HEK293T (cell line): ENCODE results near the gene SEMA3G.

Experiments used
- CTCF ChIA-PET: fragments of 350-600 bp; formaldehyde crosslinking; extraction: SDS; loops from one replicate; lab custom pipeline; 2021; ENCODE audit warnings: antibody characterized with exemption, inconsistent platforms; lab: Yijun Ruan, JAX
- POLR2A ChIA-PET: fragments of 350-600 bp; formaldehyde crosslinking; extraction: SDS; loops from one replicate; lab custom pipeline; 2020; ENCODE audit warnings: antibody characterized with exemption, inconsistent platforms; lab: Yijun Ruan, JAX
- DNase-seq: peaks from one replicate; pipeline ENCODE4 v3.0.0; 2012; ENCODE audit warnings: mixed read lengths; ENCODE audit errors: extremely low spot score
- ARNT ChIP-seq: fragments of 450-650 bp; IDR thresholded peaks from 2 replicates; pipeline ENCODE4 v1.6.1; 2017; ENCODE audit warnings: mild to moderate bottlenecking
- BHLHE40 ChIP-seq: fragments of 450-650 bp; IDR thresholded peaks from 2 replicates; pipeline ENCODE4 v1.6.1; 2016; ENCODE audit warnings: mild to moderate bottlenecking, moderate library complexity, borderline replicate concordance
- CTBP1 ChIP-seq: fragments of 450-650 bp; IDR thresholded peaks from 2 replicates; pipeline ENCODE4 v1.6.1; 2016; ENCODE audit warnings: borderline replicate concordance
- ELF4 ChIP-seq: fragments of 450-650 bp; IDR thresholded peaks from 2 replicates; pipeline ENCODE4 v1.6.1; 2017; ENCODE audit warnings: antibody characterized with exemption
- FOXA1 ChIP-seq: fragments of 450-650 bp; IDR thresholded peaks from 2 replicates; pipeline ENCODE4 v1.6.1; 2016; ENCODE audit warnings: mild to moderate bottlenecking
- FOXK2 ChIP-seq: fragments of 450-650 bp; IDR thresholded peaks from 2 replicates; pipeline ENCODE4 v1.6.1; 2016; ENCODE audit warnings: mild to moderate bottlenecking
- FOXM1 ChIP-seq: fragments of 450-650 bp; IDR thresholded peaks from 2 replicates; pipeline ENCODE4 v1.6.1; 2017; ENCODE audit warnings: mild to moderate bottlenecking, borderline replicate concordance
- HDGF ChIP-seq: fragments of 450-650 bp; IDR thresholded peaks from 2 replicates; pipeline ENCODE4 v1.6.1; 2017; ENCODE audit warnings: antibody characterized with exemption, borderline replicate concordance
- L3MBTL2 ChIP-seq: fragments of 450-650 bp; conservative IDR thresholded peaks from 2 replicates; pipeline ENCODE4 v1.6.1; 2016; ENCODE audit warnings: mild to moderate bottlenecking
- LEF1 ChIP-seq: fragments of 450-650 bp; IDR thresholded peaks from 2 replicates; pipeline ENCODE4 v1.6.1; 2017; ENCODE audit warnings: mild to moderate bottlenecking, borderline replicate concordance
- NFRKB ChIP-seq: fragments of 450-650 bp; IDR thresholded peaks from 2 replicates; pipeline ENCODE4 v1.6.1; 2016; ENCODE audit warnings: mild to moderate bottlenecking, moderate library complexity
- SP1 ChIP-seq: fragments of 450-650 bp; IDR thresholded peaks from 2 replicates; pipeline ENCODE4 v1.6.1; 2017
- SUZ12 ChIP-seq: fragments of 450-650 bp; IDR thresholded peaks from 2 replicates; pipeline ENCODE4 v1.6.1; 2016; ENCODE audit warnings: mild to moderate bottlenecking
- TARDBP ChIP-seq: fragments of 450-650 bp; IDR thresholded peaks from 2 replicates; pipeline ENCODE4 v1.6.1; 2016
- ZNF384 ChIP-seq: fragments of 450-650 bp; IDR thresholded peaks from 2 replicates; pipeline ENCODE4 v1.6.1; 2016
- TF ChIP-seq, protein P1 (sequence below): fragments of 450-650 bp; IDR thresholded peaks from 2 replicates; pipeline ENCODE4 v1.6.1; 2016

Gene SEMA3G

DNA sequence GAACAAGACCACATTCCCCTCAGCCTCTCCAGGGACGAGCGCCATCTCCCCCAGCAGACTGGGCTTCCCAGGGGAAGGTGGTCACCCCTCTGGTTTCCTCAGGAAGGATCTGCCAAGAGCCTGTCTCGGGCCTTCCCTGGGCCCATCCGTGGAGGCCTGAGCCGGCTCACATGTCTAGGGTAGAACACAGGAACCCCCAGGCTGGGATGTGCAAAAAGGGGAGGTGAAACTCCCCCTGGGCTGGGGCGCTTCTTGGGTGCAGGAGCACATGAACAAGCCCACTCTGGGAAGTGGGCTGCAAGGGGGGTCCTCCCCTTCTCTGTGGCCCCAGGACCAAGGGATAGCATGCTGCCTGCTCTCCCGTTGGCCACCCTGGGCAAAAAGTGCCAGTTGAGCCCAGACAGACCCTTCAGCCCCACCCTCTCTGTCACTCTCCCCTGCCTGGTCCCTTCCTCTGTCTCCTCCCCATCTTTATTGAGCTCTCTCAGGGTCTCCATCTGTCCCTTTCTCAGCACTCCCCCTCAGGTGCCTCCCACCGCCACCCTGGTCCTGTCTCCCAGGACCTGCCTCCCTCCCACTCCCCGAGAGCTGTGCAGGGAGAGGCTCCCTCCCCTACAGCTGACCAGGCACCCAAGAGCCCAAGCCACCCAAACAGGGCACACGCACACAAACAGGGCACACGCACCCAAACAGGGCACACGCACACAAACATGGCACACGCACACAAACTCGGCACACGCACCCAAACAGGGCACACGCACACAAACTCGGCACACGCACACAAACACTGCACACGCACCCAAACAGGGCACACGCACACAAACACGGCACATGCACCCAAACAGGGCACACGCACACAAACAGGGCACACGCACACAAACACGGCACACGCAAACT lies 864 bp downstream of the SEMA3G start:
- TF ChIP-seq, protein P1, sequence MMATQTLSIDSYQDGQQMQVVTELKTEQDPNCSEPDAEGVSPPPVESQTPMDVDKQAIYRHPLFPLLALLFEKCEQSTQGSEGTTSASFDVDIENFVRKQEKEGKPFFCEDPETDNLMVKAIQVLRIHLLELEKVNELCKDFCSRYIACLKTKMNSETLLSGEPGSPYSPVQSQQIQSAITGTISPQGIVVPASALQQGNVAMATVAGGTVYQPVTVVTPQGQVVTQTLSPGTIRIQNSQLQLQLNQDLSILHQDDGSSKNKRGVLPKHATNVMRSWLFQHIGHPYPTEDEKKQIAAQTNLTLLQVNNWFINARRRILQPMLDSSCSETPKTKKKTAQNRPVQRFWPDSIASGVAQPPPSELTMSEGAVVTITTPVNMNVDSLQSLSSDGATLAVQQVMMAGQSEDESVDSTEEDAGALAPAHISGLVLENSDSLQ = no peak
- TF ChIP-seq ARNT (no peak), CTBP1 (no peak), FOXM1 (no peak), ELF4 (no peak), L3MBTL2 (no peak), SP1 (no peak), ZNF384 (no peak), HDGF (no peak), BHLHE40 (no peak), NFRKB (no peak), TARDBP (no peak)
- ChIA-PET CTCF (interaction anchor here (3.3 kb wide), 1 partner anchor 31 kb away, joined by 18 read pairs; no protein-coding TSS in a partner anchor), POLR2A (no interaction called here)
- no peak for DNase-seq

DNA sequence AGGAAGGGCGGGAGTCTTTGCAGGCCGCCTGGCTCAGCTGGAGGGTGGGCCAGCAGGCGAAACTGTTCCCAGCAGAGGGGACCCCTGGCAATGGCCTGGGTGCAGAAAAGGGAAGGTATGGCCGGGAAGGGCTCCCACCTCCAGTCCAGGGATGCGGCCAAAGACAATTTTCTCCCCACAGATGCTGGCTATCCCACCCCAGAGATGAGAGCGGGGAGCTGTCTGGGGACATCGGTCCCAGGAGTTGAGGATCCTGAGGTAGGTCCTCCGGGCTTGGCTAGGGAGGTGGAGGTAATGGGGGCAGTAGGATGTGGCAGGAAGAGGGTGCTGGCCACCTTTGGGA lies 1.7 kb downstream of the SEMA3G start:
- no peak for DNase-seq
- CTCF ChIA-PET = no interaction called here
- POLR2A ChIA-PET = no interaction called here
- TF ChIP-seq LEF1 = no peak
- TF ChIP-seq L3MBTL2 = no peak
- no peak for TF ChIP-seq FOXM1
- no peak for TF ChIP-seq TARDBP
- no peak for TF ChIP-seq HDGF
- TF ChIP-seq ELF4 = no peak
- TF ChIP-seq FOXA1 = no peak
- TF ChIP-seq SP1 = no peak
- TF ChIP-seq FOXK2 = no peak
- TF ChIP-seq, protein P1 = no peak
- TF ChIP-seq ZNF384 = no peak
- TF ChIP-seq CTBP1 = no peak
- TF ChIP-seq NFRKB = no peak
- no peak for TF ChIP-seq BHLHE40
- TF ChIP-seq ARNT = no peak
- TF ChIP-seq SUZ12 = no peak

DNA sequence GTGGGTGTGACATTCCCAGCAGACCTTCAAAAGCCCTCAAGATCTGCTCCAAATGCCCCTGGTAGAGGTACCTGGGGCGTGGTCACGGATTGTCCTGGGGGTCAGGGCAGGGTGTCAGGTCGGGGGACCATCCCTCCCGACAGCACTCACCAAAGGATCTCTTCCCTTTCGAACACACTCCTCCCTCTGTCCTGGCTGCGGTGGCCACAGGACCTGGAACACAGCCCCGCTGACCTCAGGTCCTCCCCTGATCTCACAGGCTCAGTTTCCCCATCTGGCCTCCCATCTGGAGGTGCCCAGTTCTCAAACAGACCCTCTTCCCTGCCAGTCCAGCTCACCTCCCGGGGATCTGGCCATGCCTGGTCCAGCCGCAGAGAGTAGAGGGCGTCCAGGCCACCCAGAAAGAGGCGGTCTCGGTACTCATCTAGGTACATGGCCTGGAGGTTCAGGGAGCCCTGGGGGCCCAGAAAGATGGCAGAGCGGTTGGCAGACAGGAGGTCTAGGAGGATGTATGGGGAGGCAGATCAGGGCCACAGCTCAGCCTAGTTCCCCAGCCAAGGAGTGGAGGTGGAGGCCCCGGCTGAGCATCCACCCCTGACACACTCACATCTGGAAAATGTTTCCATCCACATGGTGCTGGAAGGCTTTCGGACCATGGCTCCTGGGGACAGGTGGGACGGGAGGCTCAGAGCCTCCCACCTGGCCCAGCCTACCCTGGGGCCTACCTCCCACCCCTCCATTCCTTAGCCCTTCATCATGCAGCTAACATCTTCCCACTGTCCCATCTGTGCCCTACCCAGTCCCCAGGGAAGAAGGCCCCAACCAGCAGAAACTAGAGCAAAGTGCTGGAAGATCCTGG lies 2.3 kb downstream of the SEMA3G start:
- no peak for DNase-seq
- POLR2A ChIA-PET = no interaction called here
- CTCF ChIA-PET = no interaction called here
- no peak for TF ChIP-seq ELF4
- no peak for TF ChIP-seq L3MBTL2
- no peak for TF ChIP-seq ZNF384
- no peak for TF ChIP-seq CTBP1
- no peak for TF ChIP-seq FOXA1
- TF ChIP-seq FOXK2 = no peak
- no peak for TF ChIP-seq SP1
- TF ChIP-seq TARDBP = no peak

DNA sequence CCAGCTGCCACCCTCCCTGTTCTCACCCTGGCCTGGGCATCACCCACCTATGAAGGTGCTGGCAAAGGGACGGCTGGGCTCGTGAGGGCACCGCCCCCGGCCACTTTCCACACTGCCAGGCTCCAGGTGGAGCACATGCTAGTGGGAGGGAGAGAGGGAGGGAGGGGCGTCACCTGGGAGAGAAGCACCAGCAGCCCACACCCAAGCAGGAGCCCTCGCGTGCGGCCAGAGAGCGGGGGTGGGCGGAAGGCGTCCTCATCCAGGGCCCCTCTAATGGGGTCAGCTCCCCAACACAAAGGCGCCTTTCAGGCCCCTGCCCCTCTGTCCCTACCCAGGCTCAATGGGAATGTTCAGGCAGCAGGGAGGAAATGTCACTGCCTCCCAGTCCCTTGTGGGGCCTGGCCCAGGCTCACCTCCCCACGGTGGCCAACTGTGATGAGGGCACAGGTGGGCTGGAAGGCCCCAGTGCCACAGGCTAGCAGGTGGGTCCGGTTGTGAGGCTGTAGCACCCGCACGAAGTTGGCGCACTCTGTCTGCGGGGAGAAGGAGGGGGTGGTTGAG lies 3.1 kb downstream of the SEMA3G start:
- no peak for DNase-seq
- TF ChIP-seq BHLHE40 (no peak), FOXM1 (no peak), FOXK2 (no peak), TARDBP (no peak), L3MBTL2 (no peak), SP1 (no peak), SUZ12 (no peak), ELF4 (no peak), LEF1 (no peak), ZNF384 (no peak), NFRKB (no peak), FOXA1 (no peak)
- TF ChIP-seq, protein P1 = no peak
- CTCF ChIA-PET = no interaction called here
- POLR2A ChIA-PET = no interaction called here

DNA sequence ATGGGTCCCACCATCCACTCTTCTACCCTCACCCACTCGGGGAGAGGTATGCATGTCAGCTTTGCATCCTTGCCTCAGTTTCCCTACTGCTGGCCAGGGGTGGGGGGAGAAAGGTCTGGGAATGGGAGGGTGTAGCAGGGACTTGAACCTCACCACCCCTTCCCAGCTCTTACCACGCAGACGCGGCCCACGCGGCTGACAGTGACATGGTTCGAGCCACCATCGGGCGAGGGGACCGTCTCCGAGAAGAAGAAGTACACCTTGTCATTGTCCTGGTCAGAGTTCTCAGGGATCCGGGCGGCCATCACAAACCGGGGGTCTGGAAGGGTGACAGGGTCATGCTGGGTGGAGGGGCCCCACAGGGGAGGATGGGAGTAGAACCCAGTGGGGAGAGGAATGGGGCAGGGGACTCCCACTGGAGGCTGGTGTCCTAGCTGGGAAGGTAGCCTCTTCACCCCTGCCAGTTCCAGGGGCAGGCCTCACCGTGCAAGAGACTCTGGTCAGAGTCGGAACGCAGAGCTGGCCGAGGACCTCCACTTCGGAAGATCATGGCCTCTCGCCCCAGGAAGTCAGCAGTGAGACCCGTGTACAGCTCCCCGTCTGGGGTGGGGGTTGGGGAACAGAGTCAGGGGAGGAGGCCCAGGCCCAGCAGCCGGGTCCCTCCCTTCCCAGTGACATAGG lies 3.7 kb downstream of the SEMA3G start:
- CTCF ChIA-PET = no interaction called here
- no peak for DNase-seq
- POLR2A ChIA-PET = no interaction called here
- TF ChIP-seq ELF4 (no peak), SP1 (no peak)
